H9 (cell line): ENCODE measurements around the gene INSYN2B. TPM values are rescaled to one million over a fixed set of nuclear protein-coding genes. Genes with fewer than 3 reads are reported as not detected.

ENCODE experiments used
- DNase-seq: peaks from one replicate; pipeline ENCODE4 v3.0.0-alpha.2; 2017
- H2AFZ ChIP-seq: one replicate; pipeline ENCODE4 v1.6.1; 2013; ENCODE audit warnings: mild to moderate bottlenecking, low read length, control low read depth, moderate library complexity
- H2AK5ac ChIP-seq: 2 replicates; pipeline ENCODE4 v1.6.1; 2013; ENCODE audit warnings: low read length, control low read depth, mixed read lengths; ENCODE audit not compliant: insufficient read length
- H2BK120ac ChIP-seq: one replicate; pipeline ENCODE4 v1.6.1; 2013; ENCODE audit warnings: low read depth, mild to moderate bottlenecking, low read length, control low read depth, inconsistent platforms; ENCODE audit not compliant: poor library complexity, severe bottlenecking
- H2BK12ac ChIP-seq: 2 replicates; pipeline ENCODE4 v1.6.1; 2013; ENCODE audit warnings: low read length, control low read depth, mixed read lengths, low read depth; ENCODE audit not compliant: insufficient read length
- H2BK15ac ChIP-seq: 2 replicates; pipeline ENCODE4 v1.6.1; 2013; ENCODE audit warnings: low read depth, low read length, control low read depth
- H2BK20ac ChIP-seq: one replicate; pipeline ENCODE4 v1.6.1; 2013; ENCODE audit warnings: low read depth, mild to moderate bottlenecking, low read length, control low read depth, inconsistent platforms; ENCODE audit not compliant: poor library complexity, severe bottlenecking
- H2BK5ac ChIP-seq: 2 replicates; pipeline ENCODE4 v1.6.1; 2013; ENCODE audit warnings: low read length, control low read depth, mixed read lengths; ENCODE audit not compliant: insufficient read length
- H3K14ac ChIP-seq: 2 replicates; pipeline ENCODE4 v1.6.1; 2013; ENCODE audit warnings: low read length, control low read depth; ENCODE audit not compliant: insufficient read depth
- H3K18ac ChIP-seq: 2 replicates; pipeline ENCODE4 v1.6.1; 2013; ENCODE audit warnings: low read depth, mild to moderate bottlenecking, mixed read lengths, low read length, control low read depth; ENCODE audit not compliant: insufficient read length
- H3K23ac ChIP-seq: 2 replicates; pipeline ENCODE4 v1.6.1; 2013; ENCODE audit warnings: low read length, control low read depth, mixed read lengths, low read depth; ENCODE audit not compliant: insufficient read length
- H3K23me2 ChIP-seq: 2 replicates; pipeline ENCODE4 v1.6.1; 2013; ENCODE audit warnings: low read depth, mild to moderate bottlenecking, mixed read lengths, low read length, control low read depth; ENCODE audit not compliant: insufficient read length, poor library complexity, severe bottlenecking
- H3K27ac ChIP-seq: 2 replicates; pipeline ENCODE4 v1.5.1; 2013; ENCODE audit warnings: low read length, control low read depth, mixed read lengths, low read depth; ENCODE audit not compliant: insufficient read length
- H3K27me3 ChIP-seq: 2 replicates; pipeline ENCODE4 v1.6.1; 2013; ENCODE audit warnings: low read length, control low read depth, inconsistent platforms; ENCODE audit not compliant: insufficient read depth
- H3K4ac ChIP-seq: 2 replicates; pipeline ENCODE4 v1.6.1; 2013; ENCODE audit warnings: low read depth, mild to moderate bottlenecking, control low read depth, inconsistent platforms, low read length, moderate library complexity
- H3K4me1 ChIP-seq: 2 replicates; pipeline ENCODE4 v1.6.1; 2013; ENCODE audit warnings: low read length, control low read depth, inconsistent platforms; ENCODE audit not compliant: insufficient read depth
- H3K4me2 ChIP-seq: 2 replicates; pipeline ENCODE4 v1.6.1; 2013; ENCODE audit warnings: low read length, control low read depth, mixed read lengths; ENCODE audit not compliant: insufficient read length, insufficient read depth
- H3K56ac ChIP-seq: 2 replicates; pipeline ENCODE4 v1.6.1; 2013; ENCODE audit warnings: low read depth, mild to moderate bottlenecking, mixed read lengths, low read length, control low read depth; ENCODE audit not compliant: insufficient read length
- H3K79me1 ChIP-seq: 2 replicates; pipeline ENCODE4 v1.6.1; 2013; ENCODE audit warnings: low read depth, mild to moderate bottlenecking, moderate library complexity, low read length, control low read depth, inconsistent platforms; ENCODE audit not compliant: insufficient read depth, poor library complexity, severe bottlenecking
- H3K79me2 ChIP-seq: 2 replicates; pipeline ENCODE4 v1.6.1; 2013; ENCODE audit warnings: low read length, control low read depth, inconsistent platforms; ENCODE audit not compliant: insufficient read depth
- H3K9ac ChIP-seq: 2 replicates; pipeline ENCODE4 v1.6.1; 2013; ENCODE audit warnings: low read length, control low read depth, mixed read lengths; ENCODE audit not compliant: insufficient read length; ENCODE audit errors: extremely low read depth
- H3K9me3 ChIP-seq: one replicate; pipeline ENCODE4 v1.6.1; 2013; ENCODE audit warnings: low read depth, low read length, inconsistent platforms; ENCODE audit not compliant: control insufficient read depth
- H3T11ph ChIP-seq: one replicate; pipeline ENCODE4 v1.6.1; 2013; ENCODE audit warnings: mild to moderate bottlenecking, low read length, control low read depth, inconsistent platforms
- H4K20me1 ChIP-seq: one replicate; pipeline ENCODE4 v1.6.1; 2013; ENCODE audit not compliant: control insufficient read depth, insufficient read length, insufficient read depth
- H4K5ac ChIP-seq: 2 replicates; pipeline ENCODE4 v1.6.1; 2013; ENCODE audit warnings: low read depth, mild to moderate bottlenecking, mixed read lengths, low read length, control low read depth; ENCODE audit not compliant: insufficient read length
- H4K8ac ChIP-seq: replicated peaks from 2 replicates; pipeline ENCODE4 v1.6.1; 2013; ENCODE audit warnings: low read length, control low read depth, mixed read lengths, low read depth; ENCODE audit not compliant: insufficient read length
- H4K91ac ChIP-seq: 2 replicates; pipeline ENCODE4 v1.6.1; 2013; ENCODE audit warnings: low read depth, mild to moderate bottlenecking, moderate library complexity, mixed read lengths, low read length, control low read depth; ENCODE audit not compliant: insufficient read length
- H3K27ac Mint-ChIP-seq, 3 experiments: 2 replicates in 2 of 3; 3 replicates in 1 of 3; pipeline ENCODE4 v1.8.0; 2020 to 2021; ENCODE audit warnings: mixed read lengths in 3 of 3, mild to moderate bottlenecking in 1 of 3, moderate library complexity in 1 of 3
- H3K27me3 Mint-ChIP-seq: 2 replicates; pipeline ENCODE4 v1.8.0; 2021; ENCODE audit warnings: low read depth, mild to moderate bottlenecking, moderate library complexity, mixed read lengths
- H3K36me3 Mint-ChIP-seq, 3 experiments: 2 replicates in 2 of 3; 3 replicates in 1 of 3; pipeline ENCODE4 v1.8.0; 2020 to 2021; ENCODE audit warnings: low read depth in 3 of 3, mixed read lengths in 3 of 3; ENCODE audit not compliant: insufficient read depth in 1 of 3
- H3K4me1 Mint-ChIP-seq, 2 experiments: 2 replicates each; pipeline ENCODE4 v1.8.0; 2020; ENCODE audit warnings: mixed read lengths in 2 of 2
- H3K4me3 Mint-ChIP-seq, 2 experiments: 2 replicates in 1 of 2; 3 replicates in 1 of 2; pipeline ENCODE4 v1.8.0; 2020 to 2021; ENCODE audit warnings: mild to moderate bottlenecking in 2 of 2, mixed read lengths in 2 of 2, moderate library complexity in 1 of 2
- H3K9me3 Mint-ChIP-seq, 2 experiments: 2 replicates in 1 of 2; 3 replicates in 1 of 2; pipeline ENCODE4 v1.8.0; 2020; ENCODE audit warnings: mild to moderate bottlenecking in 2 of 2, mixed read lengths in 2 of 2, moderate library complexity in 1 of 2
- CTCF ChIP-seq: fragments of 200-600 bp; sonication (generic); conservative IDR thresholded peaks from 3 replicates; pipeline ENCODE4 v1.8.0; 2021; ENCODE audit warnings: antibody characterized with exemption, mild to moderate bottlenecking
- WGBS: extraction: QIAGEN DNeasy Blood & Tissue Kit; methylation state at CpG from one replicate; pipeline ENCODE4 v1.1.7; 2013; ENCODE audit warnings: missing lambda C conversion rate, low lambda C conversion rate, mixed read lengths; ENCODE audit not compliant: insufficient read length; ENCODE audit errors: extremely low coverage; 5-methylcytosine and 5-hydroxymethylcytosine counted together
- total RNA-seq: library from RNA; stranded (reverse); gene quantifications from 2 replicates; pipeline ENCODE4 v1.2.1, GENCODE V29; 2021

INSYN2B gene
- total RNA-seq, 1 experiment from 2014 or later = not detected

- Histone ChIP-seq H3K23ac (no peak overlapping the region), H2BK5ac (no peak overlapping the region), H3K9me3 (no peaks in the 10 kb centered on the region), H3T11ph (no peak overlapping the region), H2BK12ac (no peak overlapping the region), H3K4me2 (no peak overlapping the region), H4K91ac (no peak overlapping the region), H4K20me1 (no peaks in the 10 kb centered on the region), H3K23me2 (no peaks in the 10 kb centered on the region), H3K9ac (no peak overlapping the region), H2AK5ac (no peak overlapping the region), H3K79me2 (no peaks in the 10 kb centered on the region), H3K4ac (no peak overlapping the region), H3K14ac (no peak overlapping the region), H3K18ac (no peak overlapping the region), H3K27me3 (no peaks in the 10 kb centered on the region), H3K4me1 (no peaks in the 10 kb centered on the region), H2BK15ac (no peak overlapping the region), H2BK20ac (no peak overlapping the region), H4K8ac (no peak overlapping the region), H3K79me1 (no peaks in the 10 kb centered on the region), H3K56ac (no peak overlapping the region), H4K5ac (no peak overlapping the region), H3K27ac (no peak overlapping the region), H2BK120ac (no peak overlapping the region), H2AFZ (no peak overlapping the region)
- no peaks in the 10 kb centered on the region for H3K36me3 Mint-ChIP-seq
- no CpG with 5 or more reads among the region's 4 CpGs for WGBS
- peaks cover 3 to 4% of the 10 kb centered on the region in 2 experiments; a peak in 3 of 4 replicates for H3K4me1 Mint-ChIP-seq
- no peak for TF ChIP-seq CTCF
- H3K9me3 Mint-ChIP-seq = no peaks in the 10 kb centered on the region
- H3K4me3 Mint-ChIP-seq = no peak overlapping the region
- no peak overlapping the region for H3K27ac Mint-ChIP-seq
- no peak for DNase-seq
- H3K27me3 Mint-ChIP-seq = no peaks in the 10 kb centered on the region
Measured at GRCh38 chr5:169988206-169988605, 7.9 kb upstream of the INSYN2B start.
